HepG2 (cell line): Measurements from ENCODE around the gene FAT1. TPM values are rescaled to one million over a fixed set of nuclear protein-coding genes. Genes with fewer than 3 reads are reported as not detected.

Experiments used
- ATAC-seq: fragments of 200-7000 bp; cut with Tn5 transposase; 3 replicates; pipeline ENCODE4 v1.9.1; 2020; ENCODE audit warnings: mild to moderate bottlenecking, moderate library complexity
- BruUV-seq: library from RNA; stranded (reverse); fragments of 400-500 nt; replicated peaks from 2 replicates; lab custom pipeline; 2021; lab: Mats Ljungman, UMichigan
- CTCF ChIA-PET: fragments of 300-600 bp; formaldehyde crosslinking; extraction: SDS; loops from one replicate; lab custom pipeline; 2021; ENCODE audit warnings: low total read pairs, inconsistent platforms, low intra/inter-chr PET ratio; lab: Yijun Ruan, JAX
- POLR2A ChIA-PET: fragments of 350-600 bp; sonication (Branson Sonifier 250); formaldehyde crosslinking; loops from one replicate; lab custom pipeline; 2020; ENCODE audit warnings: antibody characterized with exemption, inconsistent platforms; lab: Yijun Ruan, JAX
- DNase-seq: peaks from one replicate; pipeline ENCODE4 v3.0.0-alpha.2; 2015; ENCODE audit warnings: low spot score
- FAIRE-seq: peaks from 3 replicates; lab custom pipeline; 2011; peaks lifted over from hg19 to GRCh38; lab: Jason Lieb, UNC
- H2AFZ ChIP-seq: one replicate; pipeline ENCODE4 v1.6.1; 2011; ENCODE audit warnings: low read length, inconsistent platforms
- H3K27ac ChIP-seq: fragments of 300-600 bp; 3 replicates; pipeline ENCODE4 v1.8.0; 2011; ENCODE audit warnings: mixed run types, mild to moderate bottlenecking, mixed read lengths, low read length, inconsistent platforms; ENCODE audit not compliant: insufficient read depth; ENCODE audit errors: extremely low read length
- H3K27me3 ChIP-seq, 2 experiments: fragments of 200-600 bp in 1 of 2; 2 replicates in 1 of 2; 3 replicates in 1 of 2; pipeline versions ENCODE4 v1.6.0 to v1.8.0; 2011; ENCODE audit warnings: low read length in 2 of 2, mild to moderate bottlenecking in 2 of 2, moderate library complexity in 2 of 2, inconsistent platforms in 1 of 2; ENCODE audit not compliant: insufficient read depth in 2 of 2, control insufficient read depth in 1 of 2
- H3K36me3 ChIP-seq, 2 experiments: fragments of 200-600 bp in 1 of 2; replicated peaks in 1 of 2; 2 replicates in 1 of 2; 3 replicates in 1 of 2; pipeline versions ENCODE4 v1.5.1 to v1.8.0; 2011; ENCODE audit warnings: low read length in 2 of 2, inconsistent platforms in 1 of 2; ENCODE audit not compliant: insufficient read depth in 2 of 2, control insufficient read depth in 1 of 2
- H3K4me1 ChIP-seq: 2 replicates; pipeline ENCODE4 v1.5.1; 2012; ENCODE audit warnings: low read length, inconsistent platforms; ENCODE audit not compliant: insufficient read depth
- H3K4me2 ChIP-seq: 2 replicates; pipeline ENCODE4 v1.6.0; 2011; ENCODE audit warnings: low read depth, low read length, inconsistent platforms
- H3K4me3 ChIP-seq, 3 experiments: fragments of 200-600 bp in 1 of 3; sonication (generic), shearing (Covaris generic) in 1 of 3; replicated peaks in 1 of 3; 2 replicates each; pipeline ENCODE4 v1.5.1; 2011 to 2016; ENCODE audit warnings: low read length in 3 of 3, inconsistent platforms in 2 of 3, low read depth in 2 of 3, mild to moderate bottlenecking in 2 of 3, control low read depth in 1 of 3, mixed read lengths in 1 of 3; ENCODE audit not compliant: insufficient read depth in 1 of 3
- H3K79me2 ChIP-seq: one replicate; pipeline ENCODE4 v1.6.1; 2011; ENCODE audit warnings: low read length, inconsistent platforms; ENCODE audit not compliant: insufficient read depth
- H3K9ac ChIP-seq: 2 replicates; pipeline ENCODE4 v1.6.0; 2011; ENCODE audit warnings: mild to moderate bottlenecking, low read depth, low read length, inconsistent platforms; ENCODE audit not compliant: insufficient read depth
- H3K9me3 ChIP-seq: 2 replicates; pipeline ENCODE4 v1.5.1; 2012; ENCODE audit warnings: mild to moderate bottlenecking, low read length
- H4K20me1 ChIP-seq: 2 replicates; pipeline ENCODE4 v1.6.0; 2011; ENCODE audit warnings: inconsistent platforms, mild to moderate bottlenecking, low read length, moderate library complexity; ENCODE audit not compliant: insufficient read depth
- ATF7-NPFF ChIP-seq: sonication (generic); formaldehyde crosslinking; IDR thresholded peaks from 2 replicates; pipeline ENCODE4 v1.8.1; 2023; ENCODE audit warnings: mild to moderate bottlenecking, low read depth, missing genetic modification reagents, moderate library complexity
- CBX5 ChIP-seq: sonication (generic); formaldehyde crosslinking; IDR thresholded peaks from 2 replicates; pipeline ENCODE4 v1.4.0; 2020; ENCODE audit warnings: missing genetic modification reagents, borderline replicate concordance
- DDIT3 ChIP-seq: sonication (generic); formaldehyde crosslinking; IDR thresholded peaks from 2 replicates; pipeline ENCODE4 v1.4.0; 2020; ENCODE audit warnings: mild to moderate bottlenecking, missing genetic modification reagents
- HOMEZ ChIP-seq: IDR thresholded peaks from 2 replicates; pipeline ENCODE4 v1.6.1; 2016; ENCODE audit warnings: low read depth
- KDM1A ChIP-seq: IDR thresholded peaks from 2 replicates; pipeline ENCODE4 v1.6.1; 2016; ENCODE audit warnings: missing compliant biosample characterization
- MEIS1 ChIP-seq: sonication (generic); formaldehyde crosslinking; IDR thresholded peaks from 2 replicates; pipeline ENCODE4 v1.9.0; 2021; ENCODE audit warnings: mild to moderate bottlenecking, missing genetic modification reagents, moderate library complexity, borderline replicate concordance
- MIXL1 ChIP-seq: IDR thresholded peaks from 2 replicates; pipeline ENCODE4 v1.6.1; 2016
- NR3C1 ChIP-seq: sonication (generic); formaldehyde crosslinking; IDR thresholded peaks from 2 replicates; pipeline ENCODE4 v1.4.0; 2020; ENCODE audit warnings: missing genetic modification reagents
- RERE ChIP-seq: IDR thresholded peaks from 2 replicates; pipeline ENCODE4 v1.6.1; 2016; ENCODE audit warnings: low read depth, missing genetic modification reagents, missing compliant biosample characterization
- TCF7L2 ChIP-seq: IDR thresholded peaks from 2 replicates; pipeline ENCODE4 v1.6.1; 2011; ENCODE audit warnings: mild to moderate bottlenecking, low read depth, low read length, moderate library complexity
- ZBTB26 ChIP-seq: IDR thresholded peaks from 2 replicates; pipeline ENCODE4 v1.6.1; 2016; ENCODE audit warnings: missing compliant biosample characterization, missing genetic modification reagents, borderline replicate concordance
- ZFP36L1 ChIP-seq: sonication (generic); formaldehyde crosslinking; IDR thresholded peaks from 2 replicates; pipeline ENCODE4 v1.8.0; 2022; ENCODE audit warnings: mild to moderate bottlenecking, missing genetic modification reagents, moderate library complexity
- ZNF251 ChIP-seq: sonication (generic); formaldehyde crosslinking; IDR thresholded peaks from 2 replicates; pipeline ENCODE4 v1.9.0; 2021; ENCODE audit warnings: mild to moderate bottlenecking, missing genetic modification reagents
- ZSCAN5A ChIP-seq: sonication (generic); formaldehyde crosslinking; IDR thresholded peaks from 2 replicates; pipeline ENCODE4 v1.8.0; 2022; ENCODE audit warnings: mild to moderate bottlenecking, missing genetic modification reagents, borderline replicate concordance
- WGBS: methylation state at CpG from one replicate; pipeline ENCODE4 v1.1.6; 2017; ENCODE audit warnings: low lambda C conversion rate; 5-methylcytosine and 5-hydroxymethylcytosine counted together
- in situ Hi-C: cut with HindIII; loops from 2 replicates; pipeline ENCODE4 v1.10.0; 2017; ENCODE audit warnings: low pct_unique_long_range_greater_than_20kb; ENCODE audit not compliant: extremely low pct_ligation_motif_present
- intact Hi-C: fragments of 100-400 bp; cut with micrococcal nuclease; formaldehyde crosslinking; loops from one replicate; pipeline ENCODE4 v1.10.0; 2022; ENCODE audit not compliant: unreplicated experiment
- polyA plus RNA-seq, 8 experiments: library from polyadenylated mRNA; depleted of rRNA in 3 of 8; stranded (reverse) in 7 of 8; unstranded in 1 of 8; fragments of >200 nt; fragmentation: Illumina TruSeq in 4 of 8; extraction: Trizol in 4 of 8; gene quantifications; 2 replicates each; pipeline versions ENCODE4 v1.2.1 to v1.2.3, GENCODE V29; 2011 to 2016; ENCODE audit warnings: low read depth in 4 of 8, missing spikeins in 1 of 8, mixed read lengths in 1 of 8; ENCODE audit not compliant: insufficient read depth in 1 of 8
- total RNA-seq, 5 experiments: library from RNA; depleted of rRNA; stranded (reverse); fragments of >200 nt; fragmentation: Illumina TruSeq; extraction: Trizol; gene quantifications; 2 replicates each; pipeline ENCODE4 v1.2.3, GENCODE V29; 2016; ENCODE audit warnings: low read depth in 1 of 5

FAT1 gene
- total and polyA plus RNA-seq, 2 of the 13 experiments (the other 11 are each of a cell fraction or from before 2014, with no cell fraction given) = 185 to 216 TPM

GRCh38 chr4:186684889-186685309 lies 38.8 kb downstream of the FAT1 start:
- H3K4me2 ChIP-seq = peak overlapping the region; percentile 84
- BruUV-seq = no TSS peak
- FAIRE-seq = peak; percentile 91
- intact Hi-C loops = loop anchor here (1.0 to 5.0 kb wide), 3 partner anchors 14 to 82 kb away; no protein-coding TSS in a partner anchor
- in situ Hi-C loops = no loop called here
- H4K20me1 ChIP-seq = peaks cover 23% of the 10 kb centered on the region; the same call in 1 of the 2 replicates
- peak overlapping the region; percentile 68 for H3K9ac ChIP-seq
- no peak overlapping the region for H2AFZ ChIP-seq
- ChIA-PET POLR2A (interaction anchor here (1.2 to 2.4 kb wide), 5 partner anchors 9 to 121 kb away, joined by 3 to 12 read pairs (median 4); partner anchors contain the start of gene FAT1), CTCF (no interaction called here)
- DNase-seq = peak; percentile 93
- H3K27me3 ChIP-seq = no peaks in the 10 kb centered on the region
- peaks cover 93% of the 10 kb centered on the region for H3K4me1 ChIP-seq
- H3K4me3 ChIP-seq = peak overlapping the region; percentile 14 to 64 (median 54); a peak in 5 of 6 replicates
- ATAC-seq = peak; percentile 84
- peaks cover 95% of the 10 kb centered on the region for H3K79me2 ChIP-seq
- WGBS = 0% methylated on average over 5 of the region's 5 CpGs
- H3K27ac ChIP-seq = peak overlapping the region; percentile 89
- H3K9me3 ChIP-seq = no peaks in the 10 kb centered on the region
- H3K36me3 ChIP-seq = peaks cover 1 to 7% of the 10 kb centered on the region in 2 experiments; a peak in 4 of 5 replicates
- peak; percentile 42; the same call in 1 of the 2 replicates for TF ChIP-seq HOMEZ (CRISPR knock-in tag)
- TF ChIP-seq TCF7L2 = peak; percentile 84
- TF ChIP-seq MEIS1 (CRISPR knock-in tag) = peak; percentile 58; the same call in 1 of the 2 replicates
- TF ChIP-seq ATF7-NPFF = no peak
- TF ChIP-seq NR3C1 (CRISPR knock-in tag) = no peak
- no peak for TF ChIP-seq ZNF251 (CRISPR knock-in tag)
- TF ChIP-seq CBX5 = peak; percentile 69; the same call in 1 of the 2 replicates
- peak; percentile 28; the same call in 1 of the 2 replicates for TF ChIP-seq ZBTB26 (CRISPR knock-in tag)
- peak; percentile 32; the same call in 1 of the 2 replicates for TF ChIP-seq MIXL1
- no peak for TF ChIP-seq ZFP36L1 (CRISPR knock-in tag)
- peak; percentile 79; the same call in 1 of the 2 replicates for TF ChIP-seq RERE (CRISPR knock-in tag)
- peak; percentile 49; the same call in 1 of the 2 replicates for TF ChIP-seq KDM1A
- TF ChIP-seq DDIT3 (CRISPR knock-in tag) = no peak
- peak; percentile 22; the same call in 1 of the 2 replicates for TF ChIP-seq ZSCAN5A (CRISPR knock-in tag)
